HepG2 (cell line): ENCODE data around the gene LRRC32. TPM values are rescaled to one million over a fixed set of nuclear protein-coding genes. Genes with fewer than 3 reads are reported as not detected.

Experiments used
- ATAC-seq: fragments of 200-7000 bp; cut with Tn5 transposase; 3 replicates; pipeline ENCODE4 v1.9.1; 2020; ENCODE audit warnings: mild to moderate bottlenecking, moderate library complexity
- BruUV-seq: library from RNA; stranded (reverse); fragments of 400-500 nt; replicated peaks from 2 replicates; lab custom pipeline; 2021; lab: Mats Ljungman, UMichigan
- CTCF ChIA-PET: fragments of 300-600 bp; formaldehyde crosslinking; extraction: SDS; loops from one replicate; lab custom pipeline; 2021; ENCODE audit warnings: low total read pairs, inconsistent platforms, low intra/inter-chr PET ratio; lab: Yijun Ruan, JAX
- POLR2A ChIA-PET: fragments of 350-600 bp; sonication (Branson Sonifier 250); formaldehyde crosslinking; loops from one replicate; lab custom pipeline; 2020; ENCODE audit warnings: antibody characterized with exemption, inconsistent platforms; lab: Yijun Ruan, JAX
- DNase-seq: peaks from one replicate; pipeline ENCODE4 v3.0.0-alpha.2; 2015; ENCODE audit warnings: low spot score
- FAIRE-seq: peaks from 3 replicates; lab custom pipeline; 2011; peaks lifted over from hg19 to GRCh38; lab: Jason Lieb, UNC
- H2AFZ ChIP-seq: one replicate; pipeline ENCODE4 v1.6.1; 2011; ENCODE audit warnings: low read length, inconsistent platforms
- H3K27ac ChIP-seq: fragments of 300-600 bp; 3 replicates; pipeline ENCODE4 v1.8.0; 2011; ENCODE audit warnings: mixed run types, mild to moderate bottlenecking, mixed read lengths, low read length, inconsistent platforms; ENCODE audit not compliant: insufficient read depth; ENCODE audit errors: extremely low read length
- H3K27me3 ChIP-seq, 2 experiments: fragments of 200-600 bp in 1 of 2; 2 replicates in 1 of 2; 3 replicates in 1 of 2; pipeline versions ENCODE4 v1.6.0 to v1.8.0; 2011; ENCODE audit warnings: low read length in 2 of 2, mild to moderate bottlenecking in 2 of 2, moderate library complexity in 2 of 2, inconsistent platforms in 1 of 2; ENCODE audit not compliant: insufficient read depth in 2 of 2, control insufficient read depth in 1 of 2
- H3K36me3 ChIP-seq, 2 experiments: fragments of 200-600 bp in 1 of 2; replicated peaks in 1 of 2; 2 replicates in 1 of 2; 3 replicates in 1 of 2; pipeline versions ENCODE4 v1.5.1 to v1.8.0; 2011; ENCODE audit warnings: low read length in 2 of 2, inconsistent platforms in 1 of 2; ENCODE audit not compliant: insufficient read depth in 2 of 2, control insufficient read depth in 1 of 2
- H3K4me1 ChIP-seq: 2 replicates; pipeline ENCODE4 v1.5.1; 2012; ENCODE audit warnings: low read length, inconsistent platforms; ENCODE audit not compliant: insufficient read depth
- H3K4me2 ChIP-seq: 2 replicates; pipeline ENCODE4 v1.6.0; 2011; ENCODE audit warnings: low read depth, low read length, inconsistent platforms
- H3K4me3 ChIP-seq, 3 experiments: fragments of 200-600 bp in 1 of 3; sonication (generic), shearing (Covaris generic) in 1 of 3; replicated peaks in 1 of 3; 2 replicates each; pipeline ENCODE4 v1.5.1; 2011 to 2016; ENCODE audit warnings: low read length in 3 of 3, inconsistent platforms in 2 of 3, low read depth in 2 of 3, mild to moderate bottlenecking in 2 of 3, control low read depth in 1 of 3, mixed read lengths in 1 of 3; ENCODE audit not compliant: insufficient read depth in 1 of 3
- H3K79me2 ChIP-seq: one replicate; pipeline ENCODE4 v1.6.1; 2011; ENCODE audit warnings: low read length, inconsistent platforms; ENCODE audit not compliant: insufficient read depth
- H3K9ac ChIP-seq: 2 replicates; pipeline ENCODE4 v1.6.0; 2011; ENCODE audit warnings: mild to moderate bottlenecking, low read depth, low read length, inconsistent platforms; ENCODE audit not compliant: insufficient read depth
- H3K9me3 ChIP-seq: 2 replicates; pipeline ENCODE4 v1.5.1; 2012; ENCODE audit warnings: mild to moderate bottlenecking, low read length
- H4K20me1 ChIP-seq: 2 replicates; pipeline ENCODE4 v1.6.0; 2011; ENCODE audit warnings: inconsistent platforms, mild to moderate bottlenecking, low read length, moderate library complexity; ENCODE audit not compliant: insufficient read depth
- ARNT ChIP-seq: fragments of 450-650 bp; IDR thresholded peaks from 2 replicates; pipeline ENCODE4 v1.6.1; 2017
- CC2D1A ChIP-seq: sonication (generic); formaldehyde crosslinking; IDR thresholded peaks from 2 replicates; pipeline ENCODE4 v1.8.1; 2023; ENCODE audit warnings: mild to moderate bottlenecking, missing genetic modification reagents
- FOXK1 ChIP-seq: sonication (generic); formaldehyde crosslinking; IDR thresholded peaks from 2 replicates; pipeline ENCODE4 v1.4.0; 2020; ENCODE audit warnings: low read depth, missing genetic modification reagents, borderline replicate concordance
- KLF6 ChIP-seq: IDR thresholded peaks from 2 replicates; pipeline ENCODE4 v1.8.0; 2016; ENCODE audit warnings: missing biosample characterization, missing genetic modification reagents
- MLX ChIP-seq: IDR thresholded peaks from 2 replicates; pipeline ENCODE4 v1.6.1; 2016
- TFAP4 ChIP-seq: sonication (generic); IDR thresholded peaks from 2 replicates; pipeline ENCODE4 v1.6.1; 2016; ENCODE audit warnings: low read depth, borderline replicate concordance
- ZFY ChIP-seq: sonication (generic); formaldehyde crosslinking; IDR thresholded peaks from 2 replicates; pipeline ENCODE4 v1.4.0; 2020; ENCODE audit warnings: missing genetic modification reagents
- ZNF143 ChIP-seq: sonication (generic); formaldehyde crosslinking; IDR thresholded peaks from 2 replicates; pipeline ENCODE4 v1.4.0; 2020; ENCODE audit warnings: missing genetic modification reagents
- ZNF235 ChIP-seq: sonication (generic); formaldehyde crosslinking; IDR thresholded peaks from 2 replicates; pipeline ENCODE4 v1.8.1; 2023; ENCODE audit warnings: mild to moderate bottlenecking, missing genetic modification reagents, borderline replicate concordance
- ZSCAN12 ChIP-seq: sonication (generic); formaldehyde crosslinking; IDR thresholded peaks from 2 replicates; pipeline ENCODE4 v1.9.0; 2021; ENCODE audit warnings: mild to moderate bottlenecking, missing genetic modification reagents
- WGBS: methylation state at CpG from one replicate; pipeline ENCODE4 v1.1.6; 2017; ENCODE audit warnings: low lambda C conversion rate; 5-methylcytosine and 5-hydroxymethylcytosine counted together
- in situ Hi-C: cut with HindIII; loops from 2 replicates; pipeline ENCODE4 v1.10.0; 2017; ENCODE audit warnings: low pct_unique_long_range_greater_than_20kb; ENCODE audit not compliant: extremely low pct_ligation_motif_present
- intact Hi-C: fragments of 100-400 bp; cut with micrococcal nuclease; formaldehyde crosslinking; loops from one replicate; pipeline ENCODE4 v1.10.0; 2022; ENCODE audit not compliant: unreplicated experiment
- polyA plus RNA-seq, 8 experiments: library from polyadenylated mRNA; depleted of rRNA in 3 of 8; stranded (reverse) in 7 of 8; unstranded in 1 of 8; fragments of >200 nt; fragmentation: Illumina TruSeq in 4 of 8; extraction: Trizol in 4 of 8; gene quantifications; 2 replicates each; pipeline versions ENCODE4 v1.2.1 to v1.2.3, GENCODE V29; 2011 to 2016; ENCODE audit warnings: low read depth in 4 of 8, missing spikeins in 1 of 8, mixed read lengths in 1 of 8; ENCODE audit not compliant: insufficient read depth in 1 of 8
- total RNA-seq, 5 experiments: library from RNA; depleted of rRNA; stranded (reverse); fragments of >200 nt; fragmentation: Illumina TruSeq; extraction: Trizol; gene quantifications; 2 replicates each; pipeline ENCODE4 v1.2.3, GENCODE V29; 2016; ENCODE audit warnings: low read depth in 1 of 5
- TF ChIP-seq, protein P1 (sequence below): sonication (generic); formaldehyde crosslinking; IDR thresholded peaks from one replicate; pipeline ENCODE4 v1.5.1; 2020; ENCODE audit warnings: mild to moderate bottlenecking, missing genetic modification reagents; ENCODE audit errors: not compliant biosample characterization

The LRRC32 gene
- total and polyA plus RNA-seq, 2 of the 13 experiments (the other 11 are each of a cell fraction or from before 2014, with no cell fraction given): 0.07 TPM; not detected in 1

- intact Hi-C loops (no loop called here), in situ Hi-C loops (no loop called here)
- POLR2A ChIA-PET: no interaction called here
- no peaks in the 10 kb centered on the region for H3K79me2 ChIP-seq
- no peak for ATAC-seq
- no peak for DNase-seq
- H3K4me2 ChIP-seq: no peak overlapping the region
- 32% methylated on average over 6 of the region's 6 CpGs for WGBS
- H4K20me1 ChIP-seq: no peaks in the 10 kb centered on the region
- H3K27me3 ChIP-seq: peaks cover 4 to 17% of the 10 kb centered on the region in 2 experiments; a peak in 3 of 5 replicates
- no peaks in the 10 kb centered on the region for H3K4me1 ChIP-seq
- no peak overlapping the region for H3K9ac ChIP-seq
- no peaks in the 10 kb centered on the region for H3K36me3 ChIP-seq
- FAIRE-seq: no peak
- no peak overlapping the region for H3K4me3 ChIP-seq
- TF ChIP-seq ZSCAN12 (CRISPR knock-in tag) (no peak), KLF6 (CRISPR knock-in tag) (no peak), ZNF143 (no peak), MLX (CRISPR knock-in tag) (no peak), ZNF235 (no peak), ZFY (no peak), FOXK1 (CRISPR knock-in tag) (no peak), ARNT (no peak), CC2D1A (CRISPR knock-in tag) (no peak), TFAP4 (no peak)
- TF ChIP-seq, protein P1, sequence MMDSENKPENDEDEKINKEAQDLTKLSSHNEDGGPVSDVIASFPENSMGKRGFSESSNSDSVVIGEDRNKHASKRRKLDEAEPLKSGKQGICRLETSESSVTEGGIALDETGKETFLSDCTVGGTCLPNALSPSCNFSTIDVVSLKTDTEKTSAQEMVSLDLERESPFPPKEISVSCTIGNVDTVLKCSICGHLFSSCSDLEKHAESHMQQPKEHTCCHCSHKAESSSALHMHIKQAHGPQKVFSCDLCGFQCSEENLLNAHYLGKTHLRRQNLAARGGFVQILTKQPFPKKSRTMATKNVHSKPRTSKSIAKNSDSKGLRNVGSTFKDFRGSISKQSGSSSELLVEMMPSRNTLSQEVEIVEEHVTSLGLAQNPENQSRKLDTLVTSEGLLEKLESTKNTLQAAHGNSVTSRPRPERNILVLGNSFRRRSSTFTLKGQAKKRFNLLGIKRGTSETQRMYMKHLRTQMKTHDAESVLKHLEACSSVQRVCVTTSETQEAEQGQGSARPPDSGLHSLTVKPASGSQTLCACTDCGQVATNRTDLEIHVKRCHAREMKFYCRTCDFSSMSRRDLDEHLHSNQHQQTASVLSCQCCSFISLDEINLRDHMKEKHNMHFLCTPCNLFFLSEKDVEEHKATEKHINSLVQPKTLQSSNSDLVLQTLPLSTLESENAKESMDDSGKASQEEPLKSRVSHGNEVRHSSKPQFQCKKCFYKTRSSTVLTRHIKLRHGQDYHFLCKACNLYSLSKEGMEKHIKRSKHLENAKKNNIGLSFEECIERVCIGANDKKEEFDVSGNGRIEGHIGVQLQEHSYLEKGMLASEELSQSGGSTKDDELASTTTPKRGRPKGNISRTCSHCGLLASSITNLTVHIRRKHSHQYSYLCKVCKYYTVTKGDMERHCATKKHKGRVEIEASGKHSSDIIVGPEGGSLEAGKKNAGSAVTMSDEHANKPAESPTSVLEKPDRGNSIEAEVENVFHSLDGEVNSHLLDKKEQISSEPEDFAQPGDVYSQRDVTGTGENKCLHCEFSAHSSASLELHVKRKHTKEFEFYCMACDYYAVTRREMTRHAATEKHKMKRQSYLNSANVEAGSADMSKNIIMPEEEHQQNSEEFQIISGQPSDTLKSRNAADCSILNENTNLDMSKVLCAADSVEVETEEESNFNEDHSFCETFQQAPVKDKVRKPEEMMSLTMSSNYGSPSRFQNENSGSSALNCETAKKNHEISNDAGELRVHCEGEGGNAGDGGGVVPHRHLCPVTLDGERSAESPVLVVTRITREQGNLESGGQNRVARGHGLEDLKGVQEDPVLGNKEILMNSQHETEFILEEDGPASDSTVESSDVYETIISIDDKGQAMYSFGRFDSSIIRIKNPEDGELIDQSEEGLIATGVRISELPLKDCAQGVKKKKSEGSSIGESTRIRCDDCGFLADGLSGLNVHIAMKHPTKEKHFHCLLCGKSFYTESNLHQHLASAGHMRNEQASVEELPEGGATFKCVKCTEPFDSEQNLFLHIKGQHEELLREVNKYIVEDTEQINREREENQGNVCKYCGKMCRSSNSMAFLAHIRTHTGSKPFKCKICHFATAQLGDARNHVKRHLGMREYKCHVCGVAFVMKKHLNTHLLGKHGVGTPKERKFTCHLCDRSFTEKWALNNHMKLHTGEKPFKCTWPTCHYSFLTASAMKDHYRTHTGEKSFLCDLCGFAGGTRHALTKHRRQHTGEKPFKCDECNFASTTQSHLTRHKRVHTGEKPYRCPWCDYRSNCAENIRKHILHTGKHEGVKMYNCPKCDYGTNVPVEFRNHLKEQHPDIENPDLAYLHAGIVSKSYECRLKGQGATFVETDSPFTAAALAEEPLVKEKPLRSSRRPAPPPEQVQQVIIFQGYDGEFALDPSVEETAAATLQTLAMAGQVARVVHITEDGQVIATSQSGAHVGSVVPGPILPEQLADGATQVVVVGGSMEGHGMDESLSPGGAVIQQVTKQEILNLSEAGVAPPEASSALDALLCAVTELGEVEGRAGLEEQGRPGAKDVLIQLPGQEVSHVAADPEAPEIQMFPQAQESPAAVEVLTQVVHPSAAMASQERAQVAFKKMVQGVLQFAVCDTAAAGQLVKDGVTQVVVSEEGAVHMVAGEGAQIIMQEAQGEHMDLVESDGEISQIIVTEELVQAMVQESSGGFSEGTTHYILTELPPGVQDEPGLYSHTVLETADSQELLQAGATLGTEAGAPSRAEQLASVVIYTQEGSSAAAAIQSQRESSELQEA (CRISPR knock-in tag): no peak
- H2AFZ ChIP-seq: no peak overlapping the region
- no peaks in the 10 kb centered on the region for H3K9me3 ChIP-seq
- BruUV-seq: no TSS peak
- H3K27ac ChIP-seq: no peak overlapping the region
- CTCF ChIA-PET: no interaction called here
Observed at GRCh38 chr11:76695771-76696170, 25.2 kb upstream of the LRRC32 start.
